Measurements from ENCODE around the gene UNCX. TPM values are rescaled to one million over a fixed set of nuclear protein-coding genes. Genes with fewer than 3 reads are reported as not detected.

The UNCX gene
- total RNA-seq, 2 experiments from 2014 or later, result not detected

DNA sequence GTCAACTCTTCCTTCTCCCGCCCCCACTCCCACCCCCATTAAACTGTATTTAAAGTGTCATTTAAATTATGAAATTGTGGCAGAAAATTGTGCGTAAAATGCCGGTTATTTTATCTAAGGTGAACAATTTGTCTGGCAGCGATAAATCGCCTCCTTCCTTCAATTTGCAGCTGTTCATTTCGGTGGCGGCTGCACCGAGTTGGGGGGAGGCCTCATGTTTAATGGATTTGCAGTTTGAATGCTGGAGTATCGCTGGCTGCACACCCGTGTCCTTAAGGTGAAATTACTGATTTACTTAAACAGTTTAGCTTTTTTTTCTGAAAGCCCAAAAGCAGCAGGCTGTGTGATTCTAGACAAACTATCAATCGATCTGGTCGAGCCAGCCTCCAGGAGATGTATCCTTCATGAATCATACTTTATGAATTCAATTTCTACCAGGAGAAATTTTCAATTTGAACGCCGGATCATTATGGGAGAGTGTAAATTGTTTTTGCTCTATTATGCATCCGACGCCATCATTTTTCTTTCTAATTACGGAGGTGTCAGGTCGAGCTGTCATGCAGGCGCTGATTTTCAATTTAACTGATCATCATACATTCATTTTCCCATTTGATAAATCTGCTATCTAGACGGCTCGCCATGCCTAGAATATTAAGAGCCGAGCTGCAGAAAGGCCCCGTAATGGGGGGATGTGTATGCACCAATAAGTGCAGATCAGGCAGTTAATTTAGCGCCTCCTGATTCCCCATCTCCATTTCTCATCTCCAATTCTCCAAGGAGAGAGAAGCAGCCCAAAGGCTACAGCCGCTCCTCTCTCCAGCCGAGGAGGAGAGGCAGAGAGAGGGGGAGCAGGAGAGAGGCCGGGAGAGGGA, 6.5 kb downstream of the UNCX start:
- POLR2A ChIA-PET, result no interaction called here
- H3K36me3 ChIP-seq (ENCODE audit: insufficient read depth, low read length), result no peaks in the 10 kb centered on the region

DNA sequence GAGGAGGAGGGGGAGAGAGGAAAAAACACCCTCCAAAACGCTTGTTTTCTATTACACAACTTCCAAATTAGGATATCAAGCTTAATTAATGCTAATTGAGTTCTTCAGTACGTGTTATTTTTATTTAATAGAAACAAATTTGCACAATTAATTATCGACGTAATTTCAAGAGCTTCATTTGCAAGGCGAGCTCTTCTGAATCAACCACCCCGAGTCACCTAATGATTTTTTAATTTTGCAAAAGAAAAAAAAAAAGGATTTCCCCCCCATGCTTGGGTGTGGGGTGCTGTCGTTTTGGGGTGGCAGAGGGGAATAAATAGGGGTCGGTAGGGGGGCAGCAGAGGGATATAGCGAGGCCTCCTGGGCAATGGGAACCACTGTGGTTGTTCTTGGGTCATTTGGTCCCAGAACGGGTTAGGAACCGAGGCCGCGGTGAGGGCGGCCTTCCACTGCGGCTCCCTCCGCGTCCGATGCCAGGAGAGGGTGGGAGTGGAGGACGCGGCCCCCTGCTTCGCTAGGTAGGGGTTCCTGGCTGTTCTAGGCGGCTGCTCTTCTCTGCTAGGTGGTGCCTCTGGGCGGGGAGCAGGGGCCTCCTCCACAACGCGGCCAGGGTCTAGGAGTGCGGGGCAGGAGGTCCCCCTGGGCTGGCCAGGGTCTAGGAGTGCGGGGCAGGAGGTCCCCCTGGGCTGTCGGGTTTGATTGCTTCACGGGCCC, 7.3 kb downstream of the UNCX start:
- Mint-ChIP-seq H3K9me3 (no peaks in the 10 kb centered on the region), H3K27me3 (peaks cover 69% of the 10 kb centered on the region), H3K4me3 (no peak overlapping the region), H3K36me3 (ENCODE audit: low read depth) (no peaks in the 10 kb centered on the region), H3K27ac (peak overlapping the region; percentile 33), H3K4me1 (ENCODE audit: low read depth) (peaks cover 23% of the 10 kb centered on the region)
- DNase-seq (no peak), ATAC-seq (ENCODE audit: poor library complexity) (no peak)
- Histone ChIP-seq H3K4me3 (ENCODE audit: low read length) (no peak overlapping the region), H3K27me3 (ENCODE audit: control insufficient read depth in 1 of 2, insufficient read depth in 2 of 2, low read length in 2 of 2) (peaks cover 68 to 90% of the 10 kb centered on the region in 2 experiments), H3K4me1 (ENCODE audit: insufficient read depth, low read length) (peaks cover 37% of the 10 kb centered on the region), H3K27ac (ENCODE audit: low read depth in 1 of 2, low read length in 2 of 2) (no peak overlapping the region), H3K9me3 (ENCODE audit: control insufficient read depth in 1 of 2, insufficient read depth in 1 of 2, low read length in 2 of 2) (peaks cover 0 to 56% of the 10 kb centered on the region in 2 experiments), H3K36me3 (ENCODE audit: insufficient read depth, low read length) (no peaks in the 10 kb centered on the region)
- intact Hi-C loops (cut with DNase I, micrococcal nuclease), result loop anchor here in 1 of 2 experiments (10.0 kb wide), 1 partner anchor 1285 kb away; no protein-coding TSS in a partner anchor
- TF ChIP-seq, protein P1, sequence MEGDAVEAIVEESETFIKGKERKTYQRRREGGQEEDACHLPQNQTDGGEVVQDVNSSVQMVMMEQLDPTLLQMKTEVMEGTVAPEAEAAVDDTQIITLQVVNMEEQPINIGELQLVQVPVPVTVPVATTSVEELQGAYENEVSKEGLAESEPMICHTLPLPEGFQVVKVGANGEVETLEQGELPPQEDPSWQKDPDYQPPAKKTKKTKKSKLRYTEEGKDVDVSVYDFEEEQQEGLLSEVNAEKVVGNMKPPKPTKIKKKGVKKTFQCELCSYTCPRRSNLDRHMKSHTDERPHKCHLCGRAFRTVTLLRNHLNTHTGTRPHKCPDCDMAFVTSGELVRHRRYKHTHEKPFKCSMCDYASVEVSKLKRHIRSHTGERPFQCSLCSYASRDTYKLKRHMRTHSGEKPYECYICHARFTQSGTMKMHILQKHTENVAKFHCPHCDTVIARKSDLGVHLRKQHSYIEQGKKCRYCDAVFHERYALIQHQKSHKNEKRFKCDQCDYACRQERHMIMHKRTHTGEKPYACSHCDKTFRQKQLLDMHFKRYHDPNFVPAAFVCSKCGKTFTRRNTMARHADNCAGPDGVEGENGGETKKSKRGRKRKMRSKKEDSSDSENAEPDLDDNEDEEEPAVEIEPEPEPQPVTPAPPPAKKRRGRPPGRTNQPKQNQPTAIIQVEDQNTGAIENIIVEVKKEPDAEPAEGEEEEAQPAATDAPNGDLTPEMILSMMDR (IDR thresholded peaks at IDR 0.05), result no peak
- ChIA-PET POLR2A (no interaction called here), CTCF (interaction anchor here (0.7 kb wide), 1 partner anchor 14 kb away, joined by 4 read pairs; no protein-coding TSS in a partner anchor)

More for the DNA sequence above, 6.5 kb downstream of the UNCX start:
- Mint-ChIP-seq H3K4me1 (ENCODE audit: low read depth) (peaks cover 31% of the 10 kb centered on the region), H3K27me3 (peaks cover 69% of the 10 kb centered on the region), H3K4me3 (peak overlapping the region; percentile 58), H3K36me3 (ENCODE audit: low read depth) (no peaks in the 10 kb centered on the region), H3K9me3 (no peaks in the 10 kb centered on the region), H3K27ac (no peak overlapping the region)
- Histone ChIP-seq H3K27ac (ENCODE audit: low read depth in 1 of 2, low read length in 2 of 2) (no peak overlapping the region), H3K4me1 (ENCODE audit: insufficient read depth, low read length) (peaks cover 45% of the 10 kb centered on the region), H3K9me3 (ENCODE audit: control insufficient read depth in 1 of 2, insufficient read depth in 1 of 2, low read length in 2 of 2) (peaks cover 0 to 58% of the 10 kb centered on the region in 2 experiments), H3K4me3 (ENCODE audit: low read length) (no peak overlapping the region), H3K27me3 (ENCODE audit: control insufficient read depth in 1 of 2, insufficient read depth in 2 of 2, low read length in 2 of 2) (peaks cover 67 to 90% of the 10 kb centered on the region in 2 experiments)
- DNase-seq, result no peak
- ATAC-seq (ENCODE audit: poor library complexity), result no peak
- TF ChIP-seq, protein P1 (IDR thresholded peaks at IDR 0.05), result no peak
- intact Hi-C loops (cut with DNase I, micrococcal nuclease), result loop anchor here in 1 of 2 experiments (10.0 kb wide), 1 partner anchor 1286 kb away; no protein-coding TSS in a partner anchor
- CTCF ChIA-PET, result interaction anchor here (0.7 kb wide), 1 partner anchor 14 kb away, joined by 4 read pairs; no protein-coding TSS in a partner anchor

DNA sequence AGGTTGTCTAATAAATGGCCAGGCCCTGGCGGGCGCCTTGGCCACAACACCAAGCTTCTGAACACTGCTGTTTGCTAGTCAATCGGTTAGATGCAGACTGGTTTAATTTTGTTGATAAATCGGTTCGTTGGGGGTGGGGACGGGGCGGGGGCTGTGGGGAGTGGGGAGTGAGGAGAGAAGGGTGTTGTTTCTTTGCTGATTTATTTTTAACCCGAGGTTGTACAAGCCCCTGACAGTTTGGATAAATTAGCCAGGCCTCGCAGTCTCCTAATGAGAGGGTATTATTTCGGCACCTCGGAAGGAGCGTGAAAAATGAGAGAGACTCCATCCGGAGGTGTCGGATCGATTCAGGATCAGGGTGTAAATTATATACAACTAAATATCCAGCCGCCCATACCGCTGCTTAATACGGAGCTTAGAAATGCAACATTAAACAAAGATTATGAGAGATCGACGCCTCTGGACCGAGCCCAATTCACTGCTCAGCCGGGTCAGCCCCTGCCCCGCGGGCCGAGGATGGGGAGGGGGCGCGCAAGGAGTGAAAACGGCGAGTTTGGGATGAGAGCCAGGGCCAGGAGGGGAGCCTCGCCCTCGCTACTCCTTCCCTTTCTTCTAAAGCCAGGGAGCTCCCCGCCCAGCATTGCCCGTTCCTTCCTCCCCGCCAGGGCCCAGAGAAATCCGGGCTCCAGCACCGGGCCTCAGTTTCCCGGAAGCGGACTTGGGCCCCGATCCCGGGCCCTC, 8.0 kb downstream of the UNCX start:
- Mint-ChIP-seq H3K27me3 (peaks cover 75% of the 10 kb centered on the region), H3K27ac (peak overlapping the region; percentile 33), H3K4me3 (peak overlapping the region; percentile 60), H3K9me3 (no peaks in the 10 kb centered on the region), H3K36me3 (ENCODE audit: low read depth) (no peaks in the 10 kb centered on the region), H3K4me1 (ENCODE audit: low read depth) (peaks cover 26% of the 10 kb centered on the region)
- no peaks in the 10 kb centered on the region for H3K36me3 ChIP-seq (ENCODE audit: insufficient read depth, low read length)
- TF ChIP-seq, protein P1 (IDR thresholded peaks at IDR 0.05), result no peak
- POLR2A ChIA-PET, result no interaction called here
- H3K9me3 ChIP-seq (ENCODE audit: control insufficient read depth in 1 of 2, insufficient read depth in 1 of 2, low read length in 2 of 2), result peaks cover 0 to 57% of the 10 kb centered on the region in 2 experiments
- no peak overlapping the region for H3K4me3 ChIP-seq (ENCODE audit: low read length)
- CTCF ChIA-PET, result interaction anchor here (0.8 kb wide), 1 partner anchor 13 kb away, joined by 3 read pairs; no protein-coding TSS in a partner anchor
- peaks cover 30% of the 10 kb centered on the region for H3K4me1 ChIP-seq (ENCODE audit: insufficient read depth, low read length)
- H3K27me3 ChIP-seq (ENCODE audit: control insufficient read depth in 1 of 2, insufficient read depth in 2 of 2, low read length in 2 of 2), result peaks cover 69 to 90% of the 10 kb centered on the region in 2 experiments
- intact Hi-C loops (cut with DNase I, micrococcal nuclease), result no loop called here
- DNase-seq (no peak), ATAC-seq (ENCODE audit: poor library complexity) (no peak)
- no peak overlapping the region for H3K27ac ChIP-seq (ENCODE audit: low read depth in 1 of 2, low read length in 2 of 2)
